ENCODE data around the gene NECAB3.

NECAB3 gene

DNA sequence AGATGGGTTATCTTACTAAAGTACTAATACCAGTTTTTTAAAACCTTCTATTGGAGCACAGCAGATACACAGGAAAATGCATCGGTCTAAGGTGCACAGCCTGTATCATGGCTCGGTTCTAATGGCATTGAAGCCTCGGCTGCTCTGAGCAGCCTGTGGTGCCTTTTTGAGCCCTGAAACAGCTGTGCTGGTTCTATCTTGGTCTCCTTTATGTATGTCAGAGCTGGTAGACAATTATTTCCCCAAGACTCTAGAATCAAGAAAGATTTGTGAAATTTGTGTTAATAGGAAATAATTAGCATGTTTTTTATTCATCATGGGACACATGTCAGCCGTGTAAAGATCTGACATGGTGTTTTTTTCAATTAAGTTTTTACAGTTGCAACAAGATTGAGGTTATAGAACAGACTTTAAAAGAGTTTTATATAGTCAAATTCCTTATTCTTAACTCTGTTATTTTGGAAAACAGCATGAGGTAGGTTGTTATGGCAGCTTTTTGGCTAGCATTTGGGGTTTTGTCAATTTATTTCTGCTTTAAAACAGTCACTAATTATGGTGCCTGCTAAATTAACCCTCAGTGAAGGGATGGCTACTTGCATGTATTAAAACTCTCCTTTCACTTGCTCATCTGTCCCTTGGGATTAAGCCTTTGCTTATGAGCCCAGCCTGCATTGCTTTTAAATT is 52.4 kb downstream of the NECAB3 start:
- DNase-seq = no peak
- ATAC-seq = no peak

DNA sequence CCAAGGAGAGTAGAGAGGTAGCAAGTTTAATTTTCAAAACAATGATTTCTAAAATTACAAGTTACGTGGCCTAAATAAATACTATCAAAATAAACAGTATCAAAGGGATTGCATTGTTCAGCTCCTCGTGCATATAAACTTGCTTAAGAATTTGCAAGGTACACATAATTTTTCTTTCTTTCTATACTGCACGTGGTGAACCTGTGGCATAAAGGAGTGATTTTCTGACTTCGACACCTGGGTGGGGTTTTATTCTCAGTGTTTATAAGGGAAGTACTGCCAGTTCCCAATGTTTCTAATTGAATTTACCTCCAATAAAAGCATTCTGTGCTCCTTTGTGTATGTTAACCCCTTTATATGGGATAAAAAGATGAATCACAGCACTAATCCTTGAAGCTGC is 62.2 kb downstream of the NECAB3 start:
- ATAC-seq = no peak
- DNase-seq = no peak

DNA sequence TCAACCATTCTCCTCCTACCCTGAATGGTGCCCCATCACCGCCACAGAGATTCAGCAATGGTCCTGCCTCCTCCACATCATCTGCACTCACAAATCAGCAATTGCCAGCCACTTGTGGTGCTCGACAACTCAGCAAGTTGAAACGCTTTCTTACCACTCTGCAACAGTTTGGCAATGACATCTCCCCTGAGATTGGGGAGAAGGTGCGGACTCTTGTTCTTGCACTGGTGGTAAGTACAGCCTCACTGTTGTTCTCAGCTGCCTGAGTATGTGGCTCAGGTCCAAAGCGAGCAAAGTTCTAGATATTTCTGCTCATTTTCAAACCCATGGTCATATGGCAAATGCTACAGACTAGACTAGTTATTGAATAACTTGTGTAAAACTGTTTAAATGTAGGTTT is 63.1 kb downstream of the NECAB3 start:
- DNase-seq = no peak
- ATAC-seq = no peak

DNA sequence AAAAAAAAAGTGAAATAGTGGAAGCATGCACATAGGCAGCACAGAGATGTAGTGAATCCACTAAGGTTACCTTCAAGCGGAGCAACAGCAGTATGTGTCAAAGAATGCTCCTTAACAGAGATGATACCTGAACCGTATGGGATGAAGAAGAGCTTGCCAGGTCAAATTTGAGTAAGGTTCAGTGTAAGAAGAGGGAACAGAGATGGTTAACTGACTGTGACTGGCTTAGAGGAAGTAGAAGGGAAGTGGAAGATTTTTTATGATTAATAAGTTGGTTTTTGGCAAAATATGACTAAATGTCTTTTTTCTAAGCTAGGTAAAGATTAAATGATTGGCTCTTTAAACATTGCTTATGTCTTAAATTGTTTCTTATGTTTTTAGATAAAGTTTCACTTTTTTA is 64.7 kb downstream of the NECAB3 start:
- ATAC-seq (no peak), DNase-seq (no peak)

All from stimulated activated naive CD8-positive, alpha-beta T cell treated with anti-CD3 and anti-CD28 coated beads, Interleukin-15, Interleukin-2, amounts not matched to agents 100 U/mL and 50 U/mL, for 24 hours (primary cell).